Neural cell (in vitro differentiated cells): Measurements from ENCODE around the gene EMC6.

Source experiments
- CTCF ChIP-seq: fragments of 450-650 bp; IDR thresholded peaks from 2 replicates; pipeline ENCODE4 v1.5.1; 2014; ENCODE audit warnings: antibody characterized with exemption, mild to moderate bottlenecking, moderate library complexity; ENCODE audit not compliant: poor library complexity, severe bottlenecking
- EZH2 ChIP-seq: fragments of 200-600, 300-800 bp; shearing (Covaris generic), sonication (generic); IDR thresholded peaks from 2 replicates; pipeline ENCODE4 v1.6.1; 2014; ENCODE audit warnings: antibody characterized with exemption, low read length, borderline replicate concordance, mild to moderate bottlenecking; ENCODE audit not compliant: insufficient read depth, poor library complexity, severe bottlenecking

GRCh38 chr17:3647251-3647650 lies 21.4 kb upstream of the EMC6 start:
- TF ChIP-seq EZH2 (no peak), CTCF (no peak)
